Measurements from ENCODE around the gene PNPLA3.

Gene PNPLA3

DNA sequence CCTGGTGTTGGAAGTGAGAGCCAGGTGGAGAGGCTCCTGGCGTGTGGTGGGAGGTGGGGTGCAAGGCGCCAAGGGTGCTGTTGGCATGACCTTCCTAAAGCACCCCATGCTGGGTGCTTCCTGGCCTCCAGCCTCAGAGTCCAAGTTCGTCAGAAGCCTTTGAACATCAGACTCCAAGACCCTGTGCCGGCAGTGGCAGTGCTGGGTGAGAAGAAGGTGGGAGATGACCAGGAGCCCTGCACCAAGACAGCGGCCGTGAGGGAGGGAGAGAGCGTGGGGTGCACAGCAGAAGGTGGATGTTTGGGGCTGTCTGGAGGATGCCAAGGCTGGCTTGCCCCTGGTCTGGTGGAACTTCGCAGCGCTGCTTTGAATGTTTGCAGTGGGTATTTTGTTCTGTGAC lies 70.8 kb downstream of the PNPLA3 start:
- no peak for DNase-seq

DNA sequence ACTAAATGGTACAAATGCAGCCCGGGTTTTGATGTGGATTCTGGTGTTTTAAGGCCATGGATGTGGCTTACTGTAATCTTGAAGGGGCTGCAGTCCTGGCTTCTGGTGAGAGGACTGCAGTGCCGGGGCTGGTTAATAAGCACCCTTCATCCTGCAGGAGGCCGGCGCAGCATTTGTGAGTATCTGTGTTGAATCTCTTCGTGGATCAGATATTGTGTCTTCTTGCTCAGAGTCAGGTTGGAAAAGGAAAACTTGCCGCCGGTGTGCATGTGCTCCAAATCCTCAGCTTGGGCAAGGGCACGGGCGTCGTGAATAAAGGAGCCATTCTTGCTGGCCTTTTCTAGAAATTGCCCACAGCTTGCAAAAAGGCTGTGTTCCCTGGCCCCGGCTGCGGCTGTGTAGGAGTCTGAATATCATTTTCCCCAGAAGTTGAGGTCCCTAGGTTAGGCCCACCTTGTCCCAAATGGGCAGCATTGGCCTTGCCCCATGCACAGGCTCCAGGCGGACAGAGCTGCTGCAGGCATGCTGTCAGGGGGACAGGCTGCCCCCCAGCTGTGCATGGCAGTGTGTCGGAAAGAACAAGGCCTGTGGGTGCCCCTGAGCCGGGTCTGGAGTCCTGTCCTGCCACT lies 71.6 kb downstream of the PNPLA3 start:
- DNase-seq: no peak

GRCh38 chr22:43995798-43996169 lies 72.2 kb downstream of the PNPLA3 start:
- no peak for DNase-seq

GRCh38 chr22:43996170-43996980 lies 72.8 kb downstream of the PNPLA3 start:
- peak; percentile 59 to 64 for DNase-seq

DNA sequence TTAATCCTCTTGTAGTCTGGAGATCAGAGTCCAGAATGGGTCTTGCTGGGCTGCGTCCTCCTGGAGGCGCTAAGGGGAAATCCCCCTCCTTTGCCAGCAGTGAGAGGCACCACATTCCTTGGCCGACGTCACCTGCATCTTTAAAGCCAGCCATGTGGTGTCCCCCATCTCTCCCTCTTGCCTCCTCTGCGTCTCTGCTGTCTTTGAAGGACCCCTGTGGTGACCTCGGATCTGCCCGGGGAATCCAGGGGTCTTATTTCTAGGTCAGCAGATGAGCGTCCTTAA lies 73.3 kb downstream of the PNPLA3 start:
- DNase-seq: no peak

Data from stimulated activated CD4-positive, alpha-beta T cell treated with anti-CD3 and anti-CD28 coated beads, Interleukin-2, amount 100 ng/mL, for 48 hours (primary cell).